ENCODE results near the gene GNAT1.

Gene GNAT1

DNA sequence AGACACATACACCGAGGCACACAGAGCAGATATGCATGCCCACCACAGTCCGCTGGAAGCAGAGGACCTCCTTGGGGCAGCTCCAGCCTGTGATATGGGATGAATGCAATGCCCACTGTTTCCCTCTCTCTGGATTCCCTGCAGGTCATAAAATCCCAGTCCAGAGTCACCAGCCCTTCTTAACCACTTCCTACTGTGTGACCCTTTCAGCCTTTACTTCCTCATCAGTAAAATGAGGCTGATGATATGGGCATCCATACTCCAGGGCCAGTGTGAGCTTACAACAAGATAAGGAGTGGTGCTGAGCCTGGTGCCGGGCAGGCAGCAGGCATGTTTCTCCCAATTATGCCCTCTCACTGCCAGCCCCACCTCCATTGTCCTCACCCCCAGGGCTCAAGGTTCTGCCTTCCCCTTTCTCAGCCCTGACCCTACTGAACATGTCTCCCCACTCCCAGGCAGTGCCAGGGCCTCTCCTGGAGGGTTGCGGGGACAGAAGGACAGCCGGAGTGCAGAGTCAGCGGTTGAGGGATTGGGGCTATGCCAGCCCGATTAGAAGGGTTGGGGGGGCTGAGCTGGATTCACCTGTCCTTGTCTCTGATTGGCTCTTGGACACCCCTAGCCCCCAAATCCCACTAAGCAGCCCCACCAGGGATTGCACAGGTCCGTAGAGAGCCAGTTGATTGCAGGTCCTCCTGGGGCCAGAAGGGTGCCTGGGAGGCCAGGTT is at the start of gene GNAT1:
Gene GNAT1, plus strand, starts transcription at position 675 of the 725 bp plus-strand sequence. CDS start 116 bp downstream, outside the sequence.
- in situ Hi-C loops (cut with MboI; ENCODE audit: low sequenced_read_pairs) = no loop called here

DNA sequence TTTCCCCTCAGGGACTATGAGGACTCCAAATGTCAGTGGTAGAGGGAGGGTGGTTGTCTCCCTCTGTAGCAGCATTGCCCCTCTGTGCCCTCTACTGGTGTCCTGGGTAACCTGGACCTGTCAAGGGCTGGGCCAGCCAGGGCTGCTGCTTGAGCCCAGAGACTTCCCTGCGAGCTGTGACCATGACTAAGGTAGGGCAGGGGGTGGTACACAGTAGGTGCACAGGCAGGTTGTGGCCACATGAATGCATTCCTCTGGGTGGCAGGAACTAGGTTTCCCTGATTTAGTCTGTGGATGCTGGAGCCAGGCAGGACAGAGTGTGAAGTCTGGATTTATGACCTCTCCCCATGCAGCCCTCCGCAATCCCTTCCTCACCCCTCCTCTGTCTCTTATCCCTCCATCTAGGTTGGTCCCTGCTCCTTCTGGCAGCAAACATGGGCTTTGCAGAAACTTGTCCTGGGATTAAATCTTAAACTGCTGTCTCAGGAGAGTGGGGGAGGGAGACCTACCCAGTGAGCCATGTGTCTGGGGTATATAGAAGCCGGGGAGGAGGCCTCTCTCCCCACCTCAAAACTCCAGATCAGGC is 45.0 kb upstream of the GNAT1 start:
- in situ Hi-C loops (cut with MboI; ENCODE audit: low sequenced_read_pairs) = no loop called here

DNA sequence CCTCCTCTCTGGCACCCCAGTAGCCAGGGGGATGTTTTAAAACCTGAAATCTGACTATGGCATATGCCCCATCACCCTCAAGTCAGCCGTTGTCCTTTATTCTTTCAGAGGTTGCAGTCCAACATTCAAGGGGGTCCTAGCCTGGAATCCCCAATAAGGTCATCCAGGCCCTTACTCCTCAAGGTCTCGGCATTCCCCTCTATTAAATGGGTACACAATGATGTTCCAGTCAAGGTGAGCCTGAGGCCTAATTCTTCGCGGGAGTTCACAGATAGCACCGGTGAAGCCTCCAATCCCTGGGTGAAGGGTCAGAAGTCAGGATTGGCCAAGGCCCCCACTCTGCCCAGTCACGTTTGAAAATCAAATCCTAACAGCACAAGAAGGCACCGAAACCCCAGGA is 44.4 kb upstream of the GNAT1 start:
- in situ Hi-C loops (cut with MboI; ENCODE audit: low sequenced_read_pairs) = no loop called here

DNA sequence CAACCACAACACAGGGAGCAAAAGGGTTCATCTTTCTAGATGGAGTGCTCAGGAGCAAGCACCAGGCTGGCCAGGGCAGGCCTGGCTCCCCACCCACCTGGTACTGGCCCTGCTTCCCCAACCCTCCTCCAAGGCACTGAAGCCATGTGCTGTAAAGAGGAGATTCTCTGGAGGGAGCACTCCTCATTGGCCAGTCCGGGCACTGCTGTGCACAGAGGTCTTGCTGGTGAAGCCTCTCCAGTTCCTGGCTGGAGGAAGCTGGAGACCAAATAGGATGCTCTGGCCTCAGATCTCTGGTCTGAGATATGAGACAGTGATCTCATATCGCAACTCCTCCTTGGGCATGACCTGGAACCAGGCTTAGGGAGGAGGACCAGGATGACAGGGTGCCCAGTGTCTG is 44.0 kb upstream of the GNAT1 start:
- in situ Hi-C loops (cut with MboI; ENCODE audit: low sequenced_read_pairs) = no loop called here

DNA sequence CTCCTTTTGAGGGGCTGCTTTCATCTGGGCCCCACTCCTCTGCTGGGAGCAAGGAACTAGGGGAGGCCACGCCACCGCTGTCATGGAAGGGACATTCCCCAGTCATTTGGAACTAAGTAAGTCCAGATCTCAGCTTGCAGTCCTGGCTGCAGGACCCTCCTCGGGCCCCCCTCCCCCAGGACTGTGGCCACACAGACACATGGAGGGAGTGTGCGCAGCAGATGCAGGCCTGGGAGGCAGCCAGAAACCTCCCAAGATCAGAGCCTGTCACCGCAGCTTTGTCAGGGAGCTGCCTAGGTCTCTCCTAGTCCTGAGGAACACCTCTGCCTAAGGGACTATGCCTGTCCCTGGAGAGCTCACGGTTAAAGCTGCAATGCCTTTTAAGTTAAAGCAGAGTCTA is 43.5 kb upstream of the GNAT1 start:
- in situ Hi-C loops (cut with MboI; ENCODE audit: low sequenced_read_pairs) = no loop called here

DNA sequence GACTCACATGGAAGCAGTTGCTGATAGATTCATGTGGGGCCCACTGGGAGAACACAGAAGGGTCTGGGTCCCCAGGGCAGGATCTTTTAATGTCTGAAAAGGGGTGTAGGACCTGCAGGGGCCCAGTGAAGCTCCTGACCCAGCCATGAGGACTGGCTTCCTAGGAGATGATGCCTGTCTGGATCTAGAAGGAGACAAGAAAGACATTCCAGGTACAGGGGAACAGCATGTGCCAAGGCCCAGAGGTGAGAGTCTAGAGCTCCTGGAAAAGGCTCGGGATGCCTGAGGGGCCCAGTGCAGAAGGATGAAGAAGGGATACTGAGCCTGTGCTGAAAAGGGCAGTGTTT is 41.0 kb upstream of the GNAT1 start:
- in situ Hi-C loops (cut with MboI; ENCODE audit: low sequenced_read_pairs) = no loop called here

DNA sequence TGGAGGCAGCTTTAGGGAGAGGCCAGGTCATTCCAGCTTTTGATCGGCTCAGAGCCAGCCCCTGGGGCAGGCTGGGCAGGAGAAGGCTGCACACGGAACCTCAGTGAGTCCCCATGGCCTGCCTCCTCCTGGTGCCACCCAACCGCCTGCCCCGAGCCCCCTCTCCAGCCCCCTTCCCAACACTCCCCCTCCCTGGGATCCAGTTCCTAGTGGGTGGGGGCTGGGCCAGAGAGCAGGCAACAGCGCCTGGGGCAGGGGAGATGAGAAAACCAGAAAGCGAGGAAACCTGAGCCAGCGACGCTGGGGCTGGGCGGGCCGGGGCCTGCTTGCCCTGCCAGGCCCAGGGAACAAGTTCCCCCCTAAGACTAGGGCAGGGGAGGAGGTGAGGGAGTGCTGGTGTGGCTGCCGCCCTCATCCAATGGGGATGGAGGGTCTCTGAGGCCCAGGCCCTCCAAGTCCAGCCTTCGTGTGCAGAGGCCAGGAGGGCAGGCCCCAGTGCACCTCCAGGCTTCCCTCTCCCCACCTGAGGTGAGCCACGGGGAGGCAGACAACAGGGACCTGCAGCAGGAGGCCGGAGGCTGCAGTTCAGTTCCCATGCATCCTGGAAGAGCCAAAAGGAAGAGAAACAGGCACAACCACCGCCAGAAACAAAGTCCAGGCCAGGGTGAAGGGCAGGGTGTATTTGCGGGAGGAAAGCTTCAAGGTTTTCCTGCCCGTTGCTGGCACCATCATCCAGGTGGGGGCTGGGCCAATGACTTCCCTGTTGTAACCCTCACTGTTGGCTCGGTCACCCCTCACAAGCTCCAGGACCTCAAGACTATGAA is 40.3 kb upstream of the GNAT1 start:
- in situ Hi-C loops (cut with MboI; ENCODE audit: low sequenced_read_pairs) = no loop called here

DNA sequence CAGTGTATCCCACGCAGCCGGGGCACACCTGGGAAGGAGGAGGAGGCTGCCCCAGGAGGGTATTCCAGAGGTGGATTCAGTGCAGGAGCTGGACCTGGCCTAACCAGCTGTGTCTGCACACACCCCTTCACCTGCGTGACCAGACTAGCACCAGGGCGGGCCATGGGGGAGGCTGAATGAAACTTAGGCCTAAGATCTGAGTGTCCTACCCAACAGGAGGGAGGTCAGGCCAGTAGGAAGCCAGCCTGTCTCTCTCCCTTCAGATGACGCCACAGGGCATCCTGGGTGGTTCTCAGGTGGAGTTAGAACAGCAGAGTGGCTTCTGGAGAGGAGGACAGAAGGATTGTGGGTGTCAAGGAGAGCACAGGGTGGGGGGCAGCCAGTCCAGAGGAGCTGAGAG is 39.7 kb upstream of the GNAT1 start:
- in situ Hi-C loops (cut with MboI; ENCODE audit: low sequenced_read_pairs) = no loop called here

DNA sequence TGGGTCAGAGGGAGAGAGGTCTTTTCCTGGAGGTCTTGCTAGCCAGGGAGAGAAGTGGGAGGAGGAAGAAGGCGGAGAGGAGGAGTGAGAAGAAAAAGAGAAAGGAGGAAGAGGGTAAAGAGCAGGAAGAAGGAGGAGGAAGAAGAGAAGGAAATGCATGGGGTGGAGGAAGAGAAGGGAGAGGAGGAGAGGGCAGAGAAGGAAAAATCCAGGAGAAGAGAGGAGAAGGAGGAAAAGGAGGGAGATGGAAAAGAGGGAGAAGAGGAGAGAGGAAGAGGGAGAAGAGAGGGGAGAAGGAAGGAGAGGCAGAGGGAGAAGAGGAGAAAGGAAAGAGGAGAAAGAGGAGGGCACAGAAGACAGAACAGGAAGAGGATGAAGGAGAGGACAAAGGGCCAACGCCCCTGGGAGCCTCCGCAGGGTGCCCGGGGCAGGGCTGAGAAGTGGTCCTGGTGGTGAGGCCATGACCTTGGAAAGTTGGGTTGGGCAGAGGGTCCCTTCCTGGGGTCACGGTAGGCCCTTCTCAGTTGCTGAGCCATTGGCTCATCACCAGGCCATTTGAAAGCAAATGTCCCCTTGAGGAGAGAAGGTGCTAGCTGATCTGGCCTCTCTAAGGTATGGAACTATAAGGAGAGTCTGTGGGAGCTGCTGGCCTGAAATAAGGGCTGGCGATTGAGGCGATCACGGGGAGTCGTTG is 37.5 kb upstream of the GNAT1 start:
- in situ Hi-C loops (cut with MboI; ENCODE audit: low sequenced_read_pairs) = no loop called here

DNA sequence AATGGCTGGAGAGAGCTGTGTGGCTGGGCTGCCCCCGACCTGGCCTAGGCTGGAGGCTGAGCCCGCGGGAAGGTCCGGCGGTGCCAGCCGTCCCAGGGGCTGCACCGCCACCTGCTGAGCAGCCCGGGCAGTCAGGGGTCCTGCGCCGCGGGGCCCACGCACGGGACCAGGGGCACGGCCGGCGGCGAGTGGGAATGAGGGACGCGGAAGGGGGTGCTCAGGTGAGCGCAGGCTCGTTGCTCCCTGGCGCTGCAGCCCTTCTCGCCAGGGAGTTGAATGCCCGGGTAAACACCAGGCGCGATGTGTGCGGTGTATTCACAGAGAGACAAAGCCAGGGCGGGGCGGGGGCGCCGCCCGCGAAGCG is 37.0 kb upstream of the GNAT1 start:
- in situ Hi-C loops (cut with MboI; ENCODE audit: low sequenced_read_pairs) = no loop called here

DNA sequence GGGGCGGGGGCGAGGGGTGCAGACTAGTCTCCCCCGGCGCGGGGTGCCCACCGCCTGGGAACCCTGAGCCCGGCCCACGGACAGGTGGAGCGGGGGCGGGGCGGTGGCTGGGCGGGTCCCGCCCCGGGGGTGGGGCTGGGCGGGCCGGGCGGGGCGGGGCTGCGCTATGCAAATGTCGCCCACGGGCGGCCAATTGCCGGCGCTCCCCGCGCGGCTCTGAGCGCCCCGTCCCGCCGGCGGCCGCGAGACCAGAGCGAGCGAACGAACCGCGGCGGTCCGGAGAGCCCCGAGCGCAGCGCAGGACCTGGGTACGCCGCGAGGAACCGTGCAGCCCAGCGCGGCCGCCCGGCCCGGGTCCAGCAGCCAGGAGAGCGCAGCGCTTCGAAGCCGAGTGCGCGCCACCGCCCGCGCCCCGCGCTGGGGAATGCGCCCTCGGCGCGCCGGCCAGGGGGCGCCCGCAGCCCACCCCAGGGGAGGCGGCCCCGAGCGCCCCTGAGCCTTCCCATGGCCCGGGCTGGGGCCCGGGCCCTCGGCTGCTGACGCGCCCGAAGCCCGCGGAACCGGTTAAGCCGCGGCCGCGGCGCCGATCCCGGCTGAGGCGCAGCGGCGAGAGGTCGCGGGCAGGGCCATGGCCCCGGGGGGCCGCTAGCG is 36.4 kb upstream of the GNAT1 start, which contains the start of gene SEMA3F:
Gene SEMA3F, plus strand, starts transcription at position 485 of the 651 bp plus-strand sequence. CDS start 4,299 bp downstream, outside the sequence.
- in situ Hi-C loops (cut with MboI; ENCODE audit: low sequenced_read_pairs) = no loop called here

DNA sequence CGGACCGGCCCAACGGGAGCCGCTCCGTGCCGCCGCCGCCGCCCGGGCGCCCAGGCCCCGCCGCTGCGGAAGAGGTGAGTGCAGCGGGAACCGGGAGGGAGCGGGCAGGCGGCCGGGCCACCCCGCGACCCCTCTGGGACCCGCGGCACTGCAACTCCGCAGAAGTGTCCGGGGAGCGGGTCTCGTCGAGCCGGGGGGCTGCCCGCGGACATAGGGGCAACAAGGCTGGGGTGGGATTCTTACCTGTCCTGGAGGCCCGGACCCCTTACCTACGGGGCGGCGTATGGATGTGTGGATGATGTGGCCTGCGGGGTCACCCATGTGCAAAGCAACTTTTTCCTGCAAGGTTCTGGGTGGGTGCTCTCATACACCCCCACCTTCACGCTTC is 35.9 kb upstream of the GNAT1 start:
- in situ Hi-C loops (cut with MboI; ENCODE audit: low sequenced_read_pairs) = no loop called here

DNA sequence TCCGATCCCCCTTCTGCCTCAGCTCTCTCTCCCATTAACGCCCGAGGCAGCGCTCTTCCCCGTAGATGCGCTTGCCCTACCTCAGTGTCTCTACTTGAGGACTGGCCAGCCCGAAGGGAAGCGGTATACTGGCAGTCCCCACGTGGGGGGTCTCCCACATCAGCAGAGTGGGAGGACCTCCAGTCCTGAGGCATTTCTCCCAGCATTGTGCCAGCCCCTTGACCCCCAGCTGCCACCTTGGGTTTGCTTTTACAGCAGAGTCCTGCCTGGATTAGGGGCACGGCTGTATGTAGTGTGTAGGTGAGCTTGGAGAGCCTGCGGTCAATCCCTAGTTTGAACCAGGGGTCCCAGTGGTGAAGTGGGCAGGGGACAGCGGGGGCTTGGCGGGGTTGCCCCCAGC is 35.5 kb upstream of the GNAT1 start:
- in situ Hi-C loops (cut with MboI; ENCODE audit: low sequenced_read_pairs) = no loop called here

DNA sequence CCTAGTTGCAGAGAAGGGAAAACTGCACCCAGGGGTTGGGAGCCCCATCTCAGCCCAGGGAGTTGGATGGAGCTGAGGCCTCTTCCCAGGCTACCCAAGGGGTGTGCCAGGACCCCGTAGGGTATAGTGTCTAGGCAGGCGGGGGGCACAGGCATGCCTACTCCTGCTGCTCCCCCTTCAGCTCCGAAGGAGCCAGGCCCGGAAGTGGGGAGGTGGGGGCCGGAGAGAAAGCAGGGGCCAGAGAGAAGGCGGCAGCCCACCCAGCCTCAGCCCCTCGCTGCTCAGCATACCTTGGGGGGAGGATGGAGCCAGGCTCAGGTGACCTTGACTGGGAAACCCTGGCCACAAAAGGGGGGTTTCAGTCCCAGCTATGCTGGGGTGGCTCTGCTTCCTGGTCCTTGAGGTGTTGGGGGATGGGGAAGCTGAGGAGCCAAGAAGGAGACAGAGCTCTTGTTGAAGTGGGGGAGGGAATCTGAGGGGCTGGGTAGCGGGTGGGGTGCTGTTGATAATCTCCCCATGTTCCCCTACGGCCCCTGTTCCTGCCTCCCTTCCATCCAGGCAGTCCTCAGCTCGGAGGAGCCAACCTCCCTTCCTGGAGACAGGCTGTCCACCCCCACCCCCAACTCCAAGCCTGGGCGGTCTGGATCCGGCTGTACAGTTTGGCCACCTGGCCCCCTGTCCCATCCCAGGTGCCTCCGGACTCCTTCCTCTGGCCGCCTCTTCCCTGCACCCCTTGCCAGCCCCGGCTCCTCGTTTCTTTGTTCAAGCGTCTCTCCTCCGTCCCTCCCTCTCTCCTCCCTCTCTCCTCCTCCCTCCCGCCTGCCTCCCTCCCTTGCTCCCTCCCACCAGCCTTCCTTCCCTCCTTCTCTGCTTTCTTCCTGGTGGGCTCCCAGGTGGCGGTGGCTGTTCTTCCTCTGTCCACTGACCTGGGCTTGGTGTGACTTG is 34.6 kb upstream of the GNAT1 start:
- in situ Hi-C loops (cut with MboI; ENCODE audit: low sequenced_read_pairs) = no loop called here

DNA sequence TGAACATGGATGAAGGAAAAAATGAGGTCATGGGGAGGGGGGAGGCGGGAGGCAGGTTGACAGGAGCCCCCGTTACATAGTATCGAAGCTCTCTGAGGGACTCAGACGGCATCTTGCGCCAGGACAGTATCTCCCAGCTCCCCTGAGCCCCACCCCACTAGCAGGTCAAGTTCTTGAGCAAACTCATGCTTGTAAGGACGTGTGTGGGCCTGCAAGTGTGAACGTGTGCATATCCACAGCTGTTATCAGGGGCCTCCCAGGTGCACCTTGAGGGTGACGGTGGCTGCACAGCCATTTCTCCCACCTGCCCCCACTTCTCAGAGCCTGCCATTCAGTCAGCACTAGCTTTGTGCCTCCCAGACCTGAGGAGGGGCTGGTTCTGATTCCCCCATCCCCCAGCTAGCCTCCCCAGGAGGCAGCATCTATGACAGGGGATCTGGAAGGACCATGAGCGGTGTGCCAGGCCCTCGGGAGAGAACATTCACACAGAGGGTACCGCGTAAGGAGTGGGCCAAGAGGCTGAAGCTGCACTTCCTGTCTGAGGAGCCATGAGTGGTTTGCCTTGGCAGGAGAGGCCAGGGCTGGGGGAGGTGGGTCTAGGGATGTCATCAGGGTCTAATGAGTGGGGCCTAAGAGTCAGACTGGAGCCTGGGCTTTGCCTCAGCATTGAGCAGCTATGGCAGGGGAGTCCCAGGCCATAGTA is 33.4 kb upstream of the GNAT1 start:
- in situ Hi-C loops (cut with MboI; ENCODE audit: low sequenced_read_pairs) = no loop called here

DNA sequence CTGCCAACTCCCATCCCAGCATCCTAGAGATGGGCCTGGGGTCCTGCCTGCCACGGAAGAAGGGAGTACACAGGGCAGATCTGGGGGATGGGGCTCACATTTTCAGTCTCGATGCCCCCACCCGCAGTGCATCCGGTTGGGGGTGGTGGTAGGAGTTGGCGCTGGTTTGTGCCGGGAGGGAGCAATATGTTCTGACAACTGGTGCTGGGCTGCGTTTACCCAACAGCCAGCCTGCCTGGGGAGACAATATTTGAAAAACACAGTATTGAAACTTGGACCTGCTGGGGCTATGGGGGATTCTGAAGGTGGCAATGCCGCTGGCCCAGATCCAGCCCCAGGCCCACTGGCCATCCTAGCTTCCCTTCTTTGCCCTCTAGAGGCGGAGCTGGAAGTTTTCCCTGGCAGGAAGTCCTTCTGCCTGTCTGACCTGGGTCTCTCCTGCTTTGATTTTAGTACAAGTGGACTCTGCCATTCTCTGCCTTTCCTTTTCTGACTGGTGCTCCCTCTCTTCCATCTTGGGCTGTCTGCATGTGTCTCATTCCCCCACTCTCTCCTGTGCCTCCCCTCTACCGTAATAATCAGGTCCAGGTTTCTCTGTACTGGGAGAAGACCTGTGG is 32.8 kb upstream of the GNAT1 start:
- in situ Hi-C loops (cut with MboI; ENCODE audit: low sequenced_read_pairs) = no loop called here

DNA sequence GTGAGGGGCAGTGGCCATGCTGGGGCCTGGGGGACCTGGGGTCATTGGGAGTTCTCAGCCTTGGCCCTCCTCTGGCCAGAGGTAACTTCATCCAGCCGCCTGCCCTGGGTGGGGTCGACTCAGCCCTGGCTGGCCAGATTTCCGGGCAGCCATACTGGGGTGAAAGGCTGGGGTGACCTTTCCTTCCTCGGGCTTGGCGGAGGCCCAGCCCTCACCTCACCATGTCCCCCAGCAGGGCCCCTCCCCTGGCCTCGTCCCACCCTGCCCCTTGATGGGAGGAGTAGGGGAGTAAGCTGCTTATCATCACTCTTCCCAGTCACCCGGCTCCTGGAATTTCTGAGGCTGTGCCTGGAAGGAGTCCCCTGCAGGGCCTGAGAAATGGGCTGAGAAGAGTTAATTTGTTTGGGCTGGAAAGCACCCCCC is 30.8 kb upstream of the GNAT1 start:
- in situ Hi-C loops (cut with MboI; ENCODE audit: low sequenced_read_pairs) = no loop called here

DNA sequence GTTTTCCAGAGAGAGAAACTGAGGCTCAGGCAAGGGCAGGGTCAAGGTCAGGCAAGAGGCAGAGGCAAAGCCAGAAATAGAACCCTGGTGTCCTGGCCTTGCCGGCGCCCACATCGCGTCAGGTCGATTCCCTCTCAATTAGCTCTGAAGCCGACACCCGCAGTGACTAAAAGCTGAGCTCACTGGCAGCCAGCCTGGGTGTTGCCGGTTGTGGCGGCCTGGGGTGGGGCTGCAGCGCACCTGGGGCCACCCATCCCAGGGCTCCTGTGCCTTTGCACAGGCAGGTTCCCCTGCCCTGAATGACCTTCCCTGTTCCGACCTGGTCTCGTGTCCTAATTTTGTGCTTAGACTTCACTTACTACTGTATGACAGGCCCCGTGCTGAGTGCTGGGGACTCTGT is 30.1 kb upstream of the GNAT1 start:
- in situ Hi-C loops (cut with MboI; ENCODE audit: low sequenced_read_pairs) = no loop called here
